Fibroblast of upper back skin (primary cell): ENCODE measurements around the gene PHF20.
"Not testable (repeated sequence)": the region's sequence is repeated elsewhere in the genome, so short reads cannot be mapped to it uniquely, and the experiment has no call there.

Source experiments
- DNase-seq: peaks from one replicate; pipeline ENCODE4 v3.0.0-alpha.2; 2013

Gene PHF20

DNA sequence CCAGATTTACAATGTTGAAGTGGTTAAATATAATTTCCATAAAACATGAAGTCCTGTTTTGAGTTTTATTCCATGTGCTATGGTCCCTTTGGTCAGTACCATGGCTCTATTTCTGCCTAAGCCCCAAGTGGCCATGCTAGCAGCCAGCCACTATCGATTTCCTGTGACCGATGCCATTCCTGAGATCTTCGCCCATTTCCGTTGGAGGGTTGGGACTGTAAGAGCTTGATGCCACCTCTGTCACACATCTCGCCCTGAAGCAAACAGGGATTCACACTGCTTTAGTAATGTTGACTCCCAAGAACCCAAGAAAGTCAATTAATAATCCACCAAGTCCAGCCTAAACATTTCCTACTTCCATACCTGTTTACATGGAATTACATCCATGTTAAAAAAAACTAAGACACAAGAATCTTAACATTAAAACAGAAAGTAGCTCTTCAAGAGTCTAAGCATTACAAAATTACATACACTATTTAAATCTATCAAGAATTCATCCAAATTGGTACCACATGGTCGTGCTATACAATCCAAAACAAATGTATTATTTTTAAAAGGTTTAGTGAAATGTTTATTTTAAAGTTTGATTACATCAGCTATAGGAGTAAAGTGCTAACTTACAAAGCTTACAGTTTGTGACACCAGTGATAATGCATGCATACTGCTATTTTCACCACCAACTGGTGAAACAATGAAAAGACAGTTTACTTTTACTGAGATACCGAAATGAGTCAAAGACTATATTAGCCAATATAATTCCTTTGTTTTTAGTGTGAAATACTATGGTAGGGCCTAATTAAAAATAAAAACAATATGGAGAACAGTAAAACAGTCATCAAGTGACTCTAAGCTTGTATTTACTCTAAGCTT is 32.3 kb upstream of the PHF20 start:
- peak; percentile 44 for DNase-seq

GRCh38 chr20:35741892-35742740 is 29.7 kb upstream of the PHF20 start, which contains the start of gene RBM39:
TSS of gene RBM39 (minus strand) at chr20:35742260. CDS start at chr20:35740874, 1,386 bp downstream.
- peak; percentile 100 for DNase-seq

- DNase-seq = no peak
These were observed 28.9 kb upstream of the PHF20 start for GRCh38 chr20:35742741-35743523.

DNA sequence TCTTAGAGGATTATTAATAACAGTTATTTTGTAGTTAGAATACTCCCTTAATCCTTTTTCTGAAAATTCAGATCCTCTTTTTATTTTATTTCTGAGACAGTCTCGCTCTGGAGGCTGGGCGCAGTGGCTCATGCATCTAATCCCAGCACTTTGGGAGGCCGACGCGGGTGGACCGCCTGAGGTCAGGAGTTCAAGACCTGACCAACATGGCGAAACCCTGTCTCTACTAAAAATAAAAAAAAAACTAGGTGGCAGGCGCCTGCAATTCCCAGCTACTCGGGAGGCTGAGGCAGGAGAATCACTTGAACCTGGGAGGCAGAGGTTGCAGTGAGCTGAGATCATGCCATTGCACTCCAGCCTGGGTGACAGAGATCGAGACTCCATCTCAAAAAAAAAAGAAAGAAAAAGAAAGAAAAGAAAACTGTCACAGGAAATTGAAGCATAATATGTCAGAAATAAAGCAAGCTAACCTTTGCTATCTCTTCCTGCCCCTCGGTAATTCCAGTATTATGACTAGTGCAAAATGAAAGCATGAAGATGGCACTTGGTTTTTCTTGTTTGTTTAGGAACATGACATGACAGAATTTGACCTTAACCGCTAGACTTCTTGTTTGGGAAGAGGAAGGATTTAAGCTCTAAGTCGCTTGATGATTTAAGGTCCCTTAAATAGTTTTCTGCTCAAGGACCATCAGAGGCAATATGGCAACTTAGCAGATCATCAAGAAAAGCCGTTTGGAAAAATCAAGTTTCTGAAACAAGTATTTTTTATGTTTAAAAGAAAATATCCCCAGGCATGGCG is 27.9 kb upstream of the PHF20 start:
- no peak for DNase-seq

GRCh38 chr20:35744492-35744841 is 27.3 kb upstream of the PHF20 start:
- DNase-seq = not testable (repeated sequence)

DNA sequence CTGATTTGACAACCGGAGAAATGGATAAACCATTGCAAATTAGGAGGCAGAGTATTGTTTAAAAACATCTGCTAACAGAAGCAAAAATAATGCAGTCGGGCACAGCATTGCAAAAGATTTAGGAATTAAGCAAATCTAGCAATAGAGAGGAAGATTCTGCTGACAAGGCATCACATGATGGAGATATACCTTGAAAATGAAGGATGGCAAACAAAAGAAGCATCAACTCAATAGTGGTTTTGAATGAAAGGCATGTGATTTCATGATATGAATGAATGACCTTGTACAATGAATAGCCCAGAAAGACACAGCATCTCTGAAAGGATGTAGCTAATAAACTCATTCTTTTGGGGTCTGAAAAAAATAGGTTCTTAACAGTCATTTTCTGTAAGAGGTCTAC is 21.2 kb upstream of the PHF20 start:
- DNase-seq = no peak

DNA sequence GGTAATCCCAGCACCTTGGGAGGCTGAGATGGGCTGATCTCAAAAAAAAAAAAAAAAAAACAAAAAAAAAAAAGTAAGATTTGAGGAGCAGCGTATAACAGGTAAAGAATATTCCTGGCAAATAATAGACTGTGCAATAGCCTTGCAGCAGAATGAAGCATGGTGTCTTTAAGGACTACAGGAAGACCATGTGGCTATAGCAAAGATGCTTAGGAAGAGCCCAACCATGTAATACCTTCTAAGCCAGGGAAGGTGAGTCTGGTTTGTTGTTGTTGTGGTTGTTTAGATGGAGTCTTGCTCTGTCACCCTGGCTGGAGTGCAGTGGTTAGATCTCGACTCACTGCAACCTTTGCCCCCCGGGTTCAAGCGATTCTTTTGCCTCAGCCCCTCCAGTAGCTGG is 15.4 kb upstream of the PHF20 start:
- DNase-seq = no peak

DNA sequence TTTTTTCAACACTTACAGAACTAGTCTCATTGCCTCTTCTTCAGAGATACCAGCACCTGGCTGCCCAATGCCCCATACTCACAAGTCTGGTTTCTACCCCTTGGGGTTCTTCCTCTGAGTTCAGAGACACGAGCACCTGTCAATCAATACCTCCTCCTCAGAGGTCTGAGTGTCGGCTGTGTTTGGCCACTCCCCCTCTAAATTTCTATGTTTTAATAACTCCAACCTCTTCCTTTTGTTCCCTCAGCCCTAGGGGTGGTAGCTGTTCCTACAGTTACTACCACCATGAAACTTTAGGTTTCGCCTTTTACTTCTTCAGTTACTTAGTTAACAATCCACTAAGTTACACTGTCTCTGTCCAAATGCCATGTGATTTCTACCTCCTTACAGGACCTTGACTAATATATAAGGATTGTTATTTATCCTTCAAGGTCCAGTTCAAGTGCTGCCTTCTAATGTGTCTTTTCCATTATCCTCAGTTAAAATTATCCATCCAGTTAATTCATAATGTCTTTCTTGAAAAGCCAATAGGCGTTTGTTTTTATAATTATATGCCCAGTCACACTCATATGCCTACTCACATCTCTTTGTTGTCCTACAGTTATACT is 14.6 kb upstream of the PHF20 start:
- no peak for DNase-seq

GRCh38 chr20:35761548-35761947 is 10.3 kb upstream of the PHF20 start:
- not testable (repeated sequence) for DNase-seq

- DNase-seq = no peak
These were observed 9.4 kb upstream of the PHF20 start for GRCh38 chr20:35762461-35762860.

GRCh38 chr20:35764936-35765335 is 6.9 kb upstream of the PHF20 start:
- DNase-seq = not testable (repeated sequence)

- DNase-seq = no peak
These were observed 5.0 kb upstream of the PHF20 start for GRCh38 chr20:35766843-35767242.

DNA sequence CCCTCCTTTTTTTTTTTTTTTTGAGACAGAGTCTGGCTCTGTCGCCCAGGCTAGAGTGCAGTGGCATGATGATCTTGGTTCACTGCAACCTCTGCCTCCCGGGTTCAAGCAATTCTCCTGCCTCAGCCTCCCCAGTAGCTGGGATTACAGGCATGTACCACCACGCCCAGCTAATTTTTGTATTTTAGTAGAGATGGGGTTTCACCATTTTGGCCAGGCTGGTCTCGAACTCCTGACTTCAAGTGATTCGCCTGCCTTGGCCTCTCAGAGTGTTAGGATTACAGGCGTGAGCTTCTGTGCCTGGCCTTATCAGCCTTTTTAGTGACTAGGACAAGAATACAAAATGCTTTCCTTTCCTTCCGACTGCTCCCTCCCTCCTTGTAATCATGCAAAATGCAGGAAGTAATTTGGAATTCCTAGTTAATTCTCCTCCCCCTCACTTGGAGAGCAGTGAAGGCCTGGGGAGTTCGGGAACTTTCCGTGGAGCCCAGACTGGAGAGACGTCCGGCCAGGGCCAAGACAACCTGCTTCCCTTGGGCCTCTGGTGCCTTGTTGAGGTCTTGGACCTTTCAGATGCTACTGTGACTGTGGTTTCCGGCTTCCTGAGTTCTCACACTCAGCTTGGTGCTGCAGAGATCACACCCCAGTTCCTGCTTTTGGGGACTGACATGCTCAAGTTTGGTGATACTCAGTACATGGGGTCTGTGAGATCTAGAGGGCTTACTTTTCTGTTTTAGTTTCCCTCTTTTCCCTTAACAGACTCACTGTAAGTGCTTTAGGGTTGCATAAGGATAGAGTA is 3.9 kb upstream of the PHF20 start:
- peak; percentile 13 for DNase-seq

DNA sequence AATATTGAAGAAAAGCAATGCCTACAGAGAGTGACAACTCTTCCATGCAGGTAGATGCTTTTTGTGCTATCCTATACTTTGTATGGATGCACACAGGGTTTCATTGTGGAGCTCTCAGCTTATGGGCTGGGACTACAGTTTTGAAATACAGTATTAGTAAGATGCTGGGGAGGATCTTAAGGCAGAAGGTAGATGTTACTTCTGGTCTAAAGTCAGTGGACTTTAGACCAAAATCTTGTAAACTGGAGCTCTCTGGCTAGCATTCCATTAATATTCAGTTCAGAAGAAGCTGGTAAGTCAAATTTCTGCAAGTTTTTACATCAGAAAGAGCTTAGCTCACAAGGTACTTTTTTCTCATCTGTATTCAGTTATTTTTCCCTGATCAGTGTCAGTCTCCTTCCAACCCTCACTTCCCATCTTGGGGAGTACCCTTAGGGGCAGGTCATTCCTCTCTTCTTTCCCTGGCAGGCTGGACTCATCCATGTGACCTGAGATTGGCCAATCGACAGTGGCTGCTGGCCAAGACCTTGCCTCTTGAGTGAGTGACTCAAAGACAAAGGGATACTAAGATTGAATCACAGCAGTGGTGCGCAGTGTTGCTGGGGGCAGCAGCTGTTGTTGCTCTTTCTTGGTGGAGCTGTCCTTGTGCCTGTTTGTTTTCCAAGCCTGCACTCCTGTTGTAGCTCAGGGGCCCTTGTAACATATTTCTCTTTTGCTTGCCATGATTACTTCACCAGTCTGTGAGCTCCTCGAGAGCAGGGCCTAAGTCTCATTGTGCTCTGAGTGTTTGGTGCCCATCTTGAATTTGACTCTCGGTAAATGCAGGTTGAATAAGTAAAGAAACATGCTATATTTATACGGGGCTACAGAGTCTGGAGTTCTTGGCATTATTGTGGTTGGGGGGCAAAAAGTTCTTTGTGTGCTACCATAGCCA is 2.8 kb upstream of the PHF20 start:
- DNase-seq = peak; percentile 97

DNA sequence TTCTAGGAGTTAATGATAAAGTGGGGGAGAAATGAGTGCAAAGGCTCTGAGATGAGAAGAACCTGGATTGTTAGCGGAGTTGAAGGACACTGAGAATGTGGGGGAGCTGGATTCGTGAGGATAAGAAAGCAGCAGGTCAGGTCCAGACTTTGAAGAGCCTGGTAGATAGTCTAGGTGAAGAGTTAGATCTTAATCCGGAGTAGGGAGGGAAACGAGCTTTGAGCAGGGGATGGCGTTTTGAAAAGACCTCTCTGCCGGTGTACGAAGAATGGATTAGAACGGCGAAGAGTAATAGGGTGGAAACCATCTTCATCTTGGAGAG is 487 bp upstream of the PHF20 start:
- no peak for DNase-seq

GRCh38 chr20:35772563-35773058 is 796 bp downstream of the PHF20 start:
- DNase-seq = no peak

DNA sequence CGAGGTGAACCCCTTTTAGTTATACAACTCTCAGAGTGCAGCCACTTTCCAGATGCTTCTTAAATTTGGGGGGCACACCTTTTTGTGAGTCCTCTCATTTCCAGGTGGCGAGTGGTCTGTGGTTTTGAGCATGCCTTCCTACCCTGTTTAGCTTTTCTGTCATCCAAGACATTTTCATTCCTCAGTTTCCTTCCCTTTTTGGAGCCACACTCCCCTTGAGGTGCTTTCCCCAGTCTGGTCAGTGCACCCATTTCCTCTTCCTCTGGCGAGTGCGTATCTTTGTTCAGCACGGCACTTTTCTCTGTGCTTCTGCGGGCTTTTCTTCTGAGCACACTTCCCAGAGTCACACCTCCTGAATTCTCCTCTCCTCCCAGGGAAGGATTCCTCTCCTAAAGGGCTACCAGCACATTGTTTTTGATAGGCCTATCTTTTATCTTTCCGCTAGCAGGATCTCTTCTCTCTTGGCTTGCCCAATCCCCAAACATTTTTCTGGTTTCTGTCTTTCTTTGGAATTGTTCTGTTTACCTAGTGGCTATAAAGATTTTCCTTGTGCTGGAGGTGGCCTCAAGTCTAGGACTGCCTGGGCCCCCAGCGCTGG is 1.4 kb downstream of the PHF20 start:
- peak; percentile 8 for DNase-seq

- DNase-seq = no peak
These were observed 2.6 kb downstream of the PHF20 start for GRCh38 chr20:35774391-35774790.

- peak; percentile 27 for DNase-seq
These were observed 4.8 kb downstream of the PHF20 start for GRCh38 chr20:35776513-35777101.
